Hindlimb muscle (tissue), 1 donor: ENCODE measurements around the gene KCNJ12. TPM values are rescaled to one million over a fixed set of nuclear protein-coding genes. Genes with fewer than 3 reads are reported as not detected.
"Not testable (repeated sequence)": the region's sequence is repeated elsewhere in the genome, so short reads cannot be mapped to it uniquely, and the experiment has no call there.

Experiments used
- DNase-seq: peaks from one replicate; pipeline ENCODE4 v3.0.0-alpha.2; 2013
- polyA plus RNA-seq: library from polyadenylated mRNA; unstranded; fragments of 120-200 nt; gene quantifications from one replicate; pipeline ENCODE4 v1.2.1, GENCODE V29; 2013; ENCODE audit not compliant: insufficient read length

KCNJ12 gene
- polyA plus RNA-seq, 1 donor: 17.3 TPM

DNA sequence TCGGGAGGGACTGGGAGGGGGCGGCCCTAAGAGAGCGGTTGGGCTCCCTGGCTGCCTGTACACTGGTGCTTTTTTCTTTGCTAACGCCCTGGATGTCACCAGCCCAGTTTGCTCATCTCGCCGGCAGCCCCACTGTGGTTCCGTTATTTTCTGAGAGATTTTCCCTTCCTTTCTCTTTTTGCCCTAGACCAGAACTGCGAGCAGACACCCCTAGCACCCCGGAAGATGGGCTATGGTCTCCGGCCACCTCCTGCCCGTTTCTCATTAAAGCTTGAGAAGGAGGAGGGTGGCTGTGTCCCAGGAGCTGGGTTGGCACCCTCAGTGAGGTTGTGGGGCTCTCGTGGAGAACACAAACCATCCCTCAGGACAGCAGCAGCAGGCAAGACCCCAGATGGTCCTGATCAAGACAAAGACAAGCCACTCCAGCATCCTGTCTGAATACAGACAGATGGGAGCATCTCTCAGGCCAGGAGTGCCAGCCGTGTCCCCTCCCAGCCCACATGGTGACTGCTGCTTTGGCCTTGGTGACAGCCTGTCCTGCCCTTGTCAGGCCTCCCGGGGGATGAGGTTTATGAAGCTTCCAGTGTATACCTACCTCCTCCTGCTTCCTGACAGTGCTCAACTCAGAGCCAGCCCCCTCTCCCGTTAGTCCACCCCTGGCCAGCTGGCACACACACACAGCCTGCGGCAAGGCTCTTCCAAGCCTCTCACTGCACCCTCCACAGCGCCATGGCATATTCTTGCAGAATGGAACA lies 77.2 kb downstream of the KCNJ12 start:
- DNase-seq: no peak

DNA sequence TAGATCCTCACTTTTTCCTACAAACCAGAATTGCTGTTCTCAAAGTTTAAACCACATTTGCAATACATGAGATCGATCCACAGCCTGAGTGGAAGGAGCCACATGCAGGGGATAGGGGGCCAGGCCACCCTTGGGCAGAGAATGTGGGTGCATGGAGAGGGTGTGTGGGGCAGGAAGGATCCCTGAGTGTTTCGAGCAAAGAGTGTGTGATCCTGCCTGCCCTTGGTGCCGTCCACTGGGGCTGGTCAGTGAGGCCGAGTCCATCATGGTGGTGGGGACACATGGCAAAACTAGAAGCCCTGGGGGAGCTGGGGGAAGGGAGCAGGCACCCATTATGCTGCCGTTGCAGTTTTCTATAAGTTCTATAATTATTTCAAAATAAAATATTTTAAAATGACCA lies 77.8 kb downstream of the KCNJ12 start:
- not testable (repeated sequence) for DNase-seq

GRCh38 chr17:21454441-21454840 lies 78.3 kb downstream of the KCNJ12 start:
- DNase-seq: no peak

GRCh38 chr17:21455761-21456160 lies 79.6 kb downstream of the KCNJ12 start:
- no peak for DNase-seq

- not testable (repeated sequence) for DNase-seq
These were observed 80.3 kb downstream of the KCNJ12 start for GRCh38 chr17:21456449-21456848.

DNA sequence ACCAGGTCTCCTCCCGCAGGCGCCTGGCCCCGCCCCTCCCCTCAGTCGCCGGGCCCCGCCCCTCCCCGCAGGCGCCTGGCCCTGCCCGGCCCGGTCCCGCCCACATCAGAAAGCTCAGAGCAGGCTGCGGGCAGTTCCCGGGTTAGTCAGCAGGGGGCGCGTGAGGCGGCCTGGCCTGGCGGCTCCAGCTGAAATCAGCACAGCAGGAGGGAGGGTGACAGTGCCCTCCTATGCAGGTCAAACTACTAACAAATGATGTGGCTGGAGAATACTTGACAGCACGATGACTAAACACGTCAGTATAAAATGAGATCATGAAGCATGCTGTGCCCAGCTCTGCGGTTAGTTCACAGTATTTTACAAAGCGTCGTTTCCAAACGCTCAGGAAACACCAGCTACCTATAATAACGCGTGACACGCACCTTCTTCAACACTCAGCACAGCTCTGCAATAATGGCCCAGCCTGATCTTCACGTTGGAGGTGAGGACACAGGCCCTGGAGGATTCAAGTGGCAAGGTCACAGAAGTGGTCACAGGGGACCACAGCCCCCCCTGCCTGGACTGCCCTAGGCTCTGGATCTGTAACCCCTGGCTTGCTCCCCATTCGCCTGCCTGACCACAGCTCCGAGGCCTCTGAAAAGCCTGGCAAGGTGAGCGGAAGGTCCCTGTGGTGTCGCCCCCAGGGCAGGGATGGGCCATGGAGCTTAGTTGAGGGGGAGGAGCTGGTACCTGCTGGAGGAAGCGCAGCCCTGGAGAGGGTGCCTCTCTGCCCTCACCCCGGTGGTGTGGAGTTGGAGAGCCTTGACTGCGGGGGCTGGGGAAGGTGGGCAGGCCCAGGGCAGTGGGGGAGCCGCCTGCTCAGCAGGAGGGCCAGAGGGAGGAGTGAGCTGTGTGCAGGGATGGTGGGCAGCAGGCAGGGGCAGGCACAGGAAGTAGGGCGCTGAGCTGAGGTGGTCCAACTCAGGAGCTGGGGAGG lies 81.2 kb downstream of the KCNJ12 start:
- peak; percentile 63 for DNase-seq

DNA sequence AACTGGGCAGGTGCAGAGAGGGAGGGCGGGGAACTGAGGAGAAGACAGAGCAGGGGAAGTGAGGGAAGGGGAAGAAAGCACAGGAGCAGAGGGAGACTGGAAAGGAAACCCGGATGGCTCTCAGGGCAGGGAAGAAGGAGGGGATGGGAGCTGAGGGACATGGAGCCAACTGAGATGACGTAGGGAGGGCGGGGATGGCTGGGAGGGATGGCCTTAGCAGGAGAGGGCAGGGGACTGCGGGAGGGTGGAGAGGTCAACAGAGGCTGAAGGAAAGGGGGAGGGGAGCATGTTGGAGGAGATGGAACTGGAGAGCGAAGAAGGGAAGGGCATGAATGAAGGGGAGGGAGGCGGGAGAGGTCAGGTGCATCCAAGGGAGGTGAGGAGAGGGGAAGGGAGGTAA lies 81.9 kb downstream of the KCNJ12 start:
- no peak for DNase-seq

- DNase-seq: no peak
These were observed 83.4 kb downstream of the KCNJ12 start for GRCh38 chr17:21459536-21459935.

DNA sequence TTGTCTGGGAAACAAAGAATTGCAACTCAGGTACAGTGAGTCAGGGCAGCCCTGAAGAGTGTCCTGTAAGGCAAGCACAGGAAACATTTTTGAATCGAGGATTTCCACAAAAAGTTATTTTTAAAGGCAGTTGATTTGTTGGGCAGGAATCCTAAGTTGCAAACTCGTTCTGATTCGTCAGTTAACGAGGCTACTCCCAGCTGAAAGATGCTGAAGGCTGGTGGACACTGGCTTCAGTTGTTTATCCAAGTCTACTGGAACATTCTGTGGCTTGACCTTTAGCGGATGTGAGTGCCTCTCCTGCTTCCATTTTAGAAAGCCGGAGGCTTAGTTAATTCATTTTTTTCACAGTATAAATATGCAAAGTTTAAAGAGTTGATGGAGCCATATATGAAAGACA lies 84.2 kb downstream of the KCNJ12 start:
- no peak for DNase-seq

- DNase-seq: no peak
These were observed 86.1 kb downstream of the KCNJ12 start for GRCh38 chr17:21462237-21462636.

DNA sequence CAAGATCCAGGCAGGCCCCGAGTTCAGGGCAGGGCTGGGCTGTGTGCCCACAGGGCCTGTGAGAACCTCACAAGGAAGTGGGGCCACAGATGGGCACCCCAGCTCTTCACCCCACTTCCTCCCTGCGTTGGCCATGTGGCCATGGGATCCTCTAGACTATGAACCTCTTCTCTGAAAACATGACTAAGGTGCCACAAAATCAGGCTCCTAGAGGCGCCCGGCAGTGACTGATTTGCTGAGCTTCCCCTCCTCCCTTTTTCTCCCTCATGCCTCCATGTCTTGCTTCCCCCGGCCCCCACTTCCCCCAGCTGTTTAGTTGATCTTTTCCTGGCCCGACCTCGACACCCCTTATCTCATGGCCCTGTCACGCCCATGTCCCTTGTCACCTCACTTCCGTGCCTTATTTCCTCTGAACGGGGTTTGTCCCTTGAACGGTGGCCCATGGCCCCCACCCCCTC lies 87.1 kb downstream of the KCNJ12 start:
- no peak for DNase-seq

DNA sequence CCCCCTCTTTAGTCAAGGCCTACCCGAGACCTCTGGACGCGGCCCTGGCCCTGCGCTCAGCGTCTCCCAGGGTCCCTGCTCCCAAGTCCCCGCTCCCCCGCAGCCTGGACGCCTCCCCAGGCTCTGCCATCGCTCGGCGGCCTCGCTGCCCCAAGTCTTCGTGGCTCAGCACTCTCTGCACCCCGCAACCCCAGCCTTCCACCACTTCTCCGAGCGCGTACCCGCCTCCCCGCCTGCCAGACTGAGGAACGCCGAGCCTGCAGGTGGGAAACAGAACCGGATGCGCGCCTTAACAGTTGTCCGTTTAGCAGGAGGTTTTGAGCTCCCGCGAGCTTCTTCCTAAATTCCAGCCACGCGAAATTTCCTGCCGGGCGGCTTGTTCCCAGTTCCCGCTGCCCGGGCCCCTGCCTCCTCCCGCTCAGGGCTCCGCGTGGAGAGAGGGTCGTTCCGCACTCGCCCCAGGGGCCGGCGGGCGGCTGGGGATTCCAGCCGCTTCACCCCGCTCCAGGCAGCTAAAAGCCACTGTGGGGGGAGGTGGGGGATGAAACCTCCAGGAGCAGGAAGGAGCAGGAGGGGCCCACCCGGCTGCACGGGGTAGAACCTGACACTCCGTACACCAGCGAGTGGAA lies 87.7 kb downstream of the KCNJ12 start:
- DNase-seq: no peak

- no peak for DNase-seq
These were observed 88.5 kb downstream of the KCNJ12 start for GRCh38 chr17:21464611-21465021.

DNA sequence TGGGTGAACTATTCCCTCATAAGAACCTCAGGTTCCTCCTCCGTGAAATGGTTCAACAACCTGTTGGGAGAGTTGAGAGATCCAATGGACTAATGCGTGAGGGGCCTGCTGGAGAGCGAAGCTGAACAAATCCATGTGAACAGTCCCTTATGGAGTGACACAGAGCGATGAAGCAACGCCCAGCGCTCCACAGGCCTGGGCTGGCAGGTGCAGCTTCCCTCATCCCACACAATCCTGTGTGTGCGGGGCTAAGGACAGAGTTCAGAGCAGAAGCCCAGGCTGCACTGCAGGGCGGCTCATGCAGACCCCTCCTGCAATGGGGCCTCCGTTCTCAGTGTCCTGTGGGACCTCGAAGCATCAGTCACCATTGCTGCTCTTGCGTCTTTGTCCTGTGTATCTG lies 90.4 kb downstream of the KCNJ12 start:
- no peak for DNase-seq

DNA sequence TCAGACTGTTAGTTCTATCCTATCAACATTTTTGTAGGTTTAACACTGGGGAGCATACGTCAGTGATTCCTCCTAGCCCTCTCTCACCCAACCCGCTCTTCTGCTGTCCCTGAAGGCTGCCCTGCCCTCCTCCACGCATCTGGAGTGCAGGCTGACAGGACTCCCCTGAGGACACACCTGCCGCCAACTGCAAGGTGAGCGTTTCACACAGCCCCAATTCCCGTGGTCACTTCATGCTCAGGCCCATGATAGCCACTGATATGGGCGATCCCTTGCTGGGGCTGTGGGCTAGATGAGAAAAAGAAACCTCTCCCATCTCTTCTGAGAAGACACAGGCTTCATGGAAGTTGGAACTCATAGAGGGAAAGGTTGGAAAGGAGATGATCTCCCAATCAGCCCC lies 91.0 kb downstream of the KCNJ12 start:
- DNase-seq: no peak

DNA sequence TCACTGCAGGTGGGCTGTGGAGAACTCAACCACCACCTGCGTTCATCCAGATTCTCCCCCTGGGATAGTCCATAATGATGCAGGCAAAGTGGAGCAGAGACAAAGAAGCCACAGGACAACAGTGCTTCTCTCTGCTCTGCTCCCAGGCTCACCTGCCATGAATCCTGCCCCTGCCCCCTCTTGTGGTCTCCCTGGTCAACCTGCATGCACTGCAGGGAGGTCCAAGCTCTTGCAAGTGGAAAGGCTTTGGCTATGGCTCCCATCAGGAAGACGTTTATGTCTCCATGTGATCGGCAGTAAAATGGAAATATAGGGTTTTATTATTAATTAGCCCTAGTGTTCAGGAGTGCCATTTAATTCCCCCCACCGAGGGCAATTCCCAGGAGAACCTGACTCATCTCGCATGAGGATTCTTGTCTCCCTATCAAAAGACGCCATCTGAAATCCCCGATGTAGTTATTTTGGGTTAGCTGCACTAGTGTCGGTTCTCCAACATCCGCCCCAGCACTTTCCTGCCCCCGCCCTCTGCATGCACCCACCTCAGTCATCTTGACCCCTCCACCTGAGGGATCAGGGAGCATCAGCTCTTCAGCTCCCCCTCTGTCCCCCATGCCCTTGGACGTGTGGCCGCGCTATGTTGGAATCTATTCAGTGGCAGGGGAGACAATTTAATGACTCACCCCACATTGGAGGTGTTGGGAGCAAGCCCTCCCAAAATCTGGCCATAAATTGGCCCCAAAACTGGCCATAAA lies 91.8 kb downstream of the KCNJ12 start:
- DNase-seq: no peak

Other genes starting within 250 kb of the KCNJ12 start
- 30.0 TPM for gene DHRS7B, start 249.4 kb upstream of the KCNJ12 start, polyA plus RNA-seq
- gene TMEM11, start 162.2 kb upstream of the KCNJ12 start, polyA plus RNA-seq: 30.4 TPM
- gene NATD1, start 122.9 kb upstream of the KCNJ12 start, polyA plus RNA-seq: 26.4 TPM
- gene MAP2K3, start 91.6 kb upstream of the KCNJ12 start, polyA plus RNA-seq: 25.0 TPM